ENCODE results near the gene PNPT1. TPM values are rescaled to one million over a fixed set of nuclear protein-coding genes. Genes with fewer than 3 reads are reported as not detected.

PNPT1 gene
- total and polyA plus RNA-seq, 2 of the 13 experiments (the other 11 are each of a cell fraction or from before 2014, with no cell fraction given), result 23.4 to 61.0 TPM

GRCh38 chr2:55693181-55694125 lies at the start of gene PNPT1 (continued):
- TF ChIP-seq ZBTB49 (CRISPR knock-in tag; IDR thresholded peaks at IDR 0.05; ENCODE audit: borderline replicate concordance) (peak; percentile 48; the same call in 1 of the 2 replicates), ZMYM2 (CRISPR knock-in tag; IDR thresholded peaks at IDR 0.05) (peak; percentile 65), ZBTB44 (CRISPR knock-in tag; IDR thresholded peaks at IDR 0.05) (peak; percentile 92), LBX2 (CRISPR knock-in tag; IDR thresholded peaks at IDR 0.05; ENCODE audit: borderline replicate concordance) (peak; percentile 98), TBP (CRISPR knock-in tag; IDR thresholded peaks at IDR 0.05) (no peak), DNMT1 (CRISPR knock-in tag; IDR thresholded peaks at IDR 0.05) (no peak), ZNF781 (CRISPR knock-in tag; IDR thresholded peaks at IDR 0.05; ENCODE audit: borderline replicate concordance, not compliant biosample characterization) (peak; percentile 93), ZFP36L1 (CRISPR knock-in tag; IDR thresholded peaks at IDR 0.05) (peak; percentile 98), RAD51 (IDR thresholded peaks at IDR 0.05; ENCODE audit: borderline replicate concordance) (no peak), NCOR1 (IDR thresholded peaks at IDR 0.05; ENCODE audit: borderline replicate concordance, low read length) (no peak), TFAP4 (IDR thresholded peaks at IDR 0.05; ENCODE audit: borderline replicate concordance, low read depth) (0 out of 2 replicates have a peak, but pooled peaks have one; percentile 19)
- TF ChIP-seq, protein P1, sequence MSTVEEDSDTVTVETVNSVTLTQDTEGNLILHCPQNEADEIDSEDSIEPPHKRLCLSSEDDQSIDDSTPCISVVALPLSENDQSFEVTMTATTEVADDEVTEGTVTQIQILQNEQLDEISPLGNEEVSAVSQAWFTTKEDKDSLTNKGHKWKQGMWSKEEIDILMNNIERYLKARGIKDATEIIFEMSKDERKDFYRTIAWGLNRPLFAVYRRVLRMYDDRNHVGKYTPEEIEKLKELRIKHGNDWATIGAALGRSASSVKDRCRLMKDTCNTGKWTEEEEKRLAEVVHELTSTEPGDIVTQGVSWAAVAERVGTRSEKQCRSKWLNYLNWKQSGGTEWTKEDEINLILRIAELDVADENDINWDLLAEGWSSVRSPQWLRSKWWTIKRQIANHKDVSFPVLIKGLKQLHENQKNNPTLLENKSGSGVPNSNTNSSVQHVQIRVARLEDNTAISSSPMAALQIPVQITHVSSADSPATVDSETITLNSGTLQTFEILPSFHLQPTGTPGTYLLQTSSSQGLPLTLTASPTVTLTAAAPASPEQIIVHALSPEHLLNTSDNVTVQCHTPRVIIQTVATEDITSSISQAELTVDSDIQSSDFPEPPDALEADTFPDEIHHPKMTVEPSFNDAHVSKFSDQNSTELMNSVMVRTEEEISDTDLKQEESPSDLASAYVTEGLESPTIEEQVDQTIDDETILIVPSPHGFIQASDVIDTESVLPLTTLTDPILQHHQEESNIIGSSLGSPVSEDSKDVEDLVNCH (CRISPR knock-in tag; IDR thresholded peaks at IDR 0.05), result no peak
- TF ChIP-seq, protein P2, sequence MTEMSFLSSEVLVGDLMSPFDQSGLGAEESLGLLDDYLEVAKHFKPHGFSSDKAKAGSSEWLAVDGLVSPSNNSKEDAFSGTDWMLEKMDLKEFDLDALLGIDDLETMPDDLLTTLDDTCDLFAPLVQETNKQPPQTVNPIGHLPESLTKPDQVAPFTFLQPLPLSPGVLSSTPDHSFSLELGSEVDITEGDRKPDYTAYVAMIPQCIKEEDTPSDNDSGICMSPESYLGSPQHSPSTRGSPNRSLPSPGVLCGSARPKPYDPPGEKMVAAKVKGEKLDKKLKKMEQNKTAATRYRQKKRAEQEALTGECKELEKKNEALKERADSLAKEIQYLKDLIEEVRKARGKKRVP (CRISPR knock-in tag; IDR thresholded peaks at IDR 0.05), result peak in 1 of 2 experiments; percentile 74; a peak in 1 of 4 replicates
- TF ChIP-seq, protein P3, sequence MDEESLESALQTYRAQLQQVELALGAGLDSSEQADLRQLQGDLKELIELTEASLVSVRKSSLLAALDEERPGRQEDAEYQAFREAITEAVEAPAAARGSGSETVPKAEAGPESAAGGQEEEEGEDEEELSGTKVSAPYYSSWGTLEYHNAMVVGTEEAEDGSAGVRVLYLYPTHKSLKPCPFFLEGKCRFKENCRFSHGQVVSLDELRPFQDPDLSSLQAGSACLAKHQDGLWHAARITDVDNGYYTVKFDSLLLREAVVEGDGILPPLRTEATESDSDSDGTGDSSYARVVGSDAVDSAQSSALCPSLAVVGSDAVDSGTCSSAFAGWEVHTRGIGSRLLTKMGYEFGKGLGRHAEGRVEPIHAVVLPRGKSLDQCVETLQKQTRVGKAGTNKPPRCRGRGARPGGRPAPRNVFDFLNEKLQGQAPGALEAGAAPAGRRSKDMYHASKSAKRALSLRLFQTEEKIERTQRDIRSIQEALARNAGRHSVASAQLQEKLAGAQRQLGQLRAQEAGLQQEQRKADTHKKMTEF (CRISPR knock-in tag; IDR thresholded peaks at IDR 0.05), result peak; percentile 95
- TF ChIP-seq, protein P4, sequence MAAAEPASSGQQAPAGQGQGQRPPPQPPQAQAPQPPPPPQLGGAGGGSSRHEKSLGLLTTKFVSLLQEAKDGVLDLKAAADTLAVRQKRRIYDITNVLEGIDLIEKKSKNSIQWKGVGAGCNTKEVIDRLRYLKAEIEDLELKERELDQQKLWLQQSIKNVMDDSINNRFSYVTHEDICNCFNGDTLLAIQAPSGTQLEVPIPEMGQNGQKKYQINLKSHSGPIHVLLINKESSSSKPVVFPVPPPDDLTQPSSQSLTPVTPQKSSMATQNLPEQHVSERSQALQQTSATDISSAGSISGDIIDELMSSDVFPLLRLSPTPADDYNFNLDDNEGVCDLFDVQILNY (CRISPR knock-in tag; conservative IDR thresholded peaks at IDR 0.05), result peak; percentile 74
